HG02870 (cell line): ENCODE data around the gene FAM47E.

Source experiments
- ATAC-seq: cut with Tn5 transposase; IDR thresholded peaks from one replicate; pipeline ENCODE4 v1.9.1; 2021; ENCODE audit warnings: mild to moderate bottlenecking, moderate library complexity; ENCODE audit not compliant: unreplicated experiment

The FAM47E gene

GRCh38 chr4:76298227-76298626 is 46.7 kb downstream of the FAM47E start:
- ATAC-seq: no peak

- ATAC-seq: no peak
Measured at GRCh38 chr4:76300012-76300411, 48.5 kb downstream of the FAM47E start.

GRCh38 chr4:76301068-76301774 is 49.7 kb downstream of the FAM47E start:
- peak; percentile 98 for ATAC-seq

- no peak for ATAC-seq
Measured at GRCh38 chr4:76301775-76302162, 50.2 kb downstream of the FAM47E start.

GRCh38 chr4:76302826-76303438 is 51.4 kb downstream of the FAM47E start:
- ATAC-seq: no peak

- no peak for ATAC-seq
Measured at GRCh38 chr4:76305033-76305687, 53.6 kb downstream of the FAM47E start.

GRCh38 chr4:76305971-76306881 is 54.7 kb downstream of the FAM47E start, which contains the start of gene STBD1:
TSS of gene STBD1 (plus strand) at chr4:76306733. CDS start at chr4:76306770, 37 bp downstream.
- no peak for ATAC-seq

- no peak for ATAC-seq
Measured at GRCh38 chr4:76306882-76307659, 55.5 kb downstream of the FAM47E start.

GRCh38 chr4:76307660-76308014 is 56.1 kb downstream of the FAM47E start:
- ATAC-seq: no peak

GRCh38 chr4:76308548-76308947 is 57.0 kb downstream of the FAM47E start:
- no peak for ATAC-seq

GRCh38 chr4:76309939-76310550 is 58.5 kb downstream of the FAM47E start:
- no peak for ATAC-seq

GRCh38 chr4:76310683-76311082 is 59.2 kb downstream of the FAM47E start:
- ATAC-seq: no peak

- no peak for ATAC-seq
Measured at GRCh38 chr4:76311896-76312331, 60.4 kb downstream of the FAM47E start.

GRCh38 chr4:76312457-76312856 is 60.9 kb downstream of the FAM47E start:
- ATAC-seq: no peak

GRCh38 chr4:76313547-76313946 is 62.0 kb downstream of the FAM47E start:
- no peak for ATAC-seq

GRCh38 chr4:76315267-76315918 is 63.9 kb downstream of the FAM47E start:
- no peak for ATAC-seq

GRCh38 chr4:76316131-76316530 is 64.6 kb downstream of the FAM47E start:
- ATAC-seq: no peak

GRCh38 chr4:76322236-76322635 is 70.7 kb downstream of the FAM47E start:
- ATAC-seq: no peak

GRCh38 chr4:76325072-76325471 is 73.6 kb downstream of the FAM47E start:
- ATAC-seq: no peak
